Osteocyte (in vitro differentiated cells): ENCODE data around the gene PRMT5. TPM values are rescaled to one million over a fixed set of nuclear protein-coding genes. Genes with fewer than 3 reads are reported as not detected.

Experiments used
- DNase-seq: peaks from one replicate; pipeline ENCODE4 v3.0.0; 2021; ENCODE audit warnings: mixed read lengths; ENCODE audit not compliant: unreplicated experiment; ENCODE audit errors: extremely low spot score
- H3K27ac Mint-ChIP-seq: one replicate; pipeline ENCODE4 v1.8.0; 2021; ENCODE audit warnings: mild to moderate bottlenecking, mixed read lengths; ENCODE audit not compliant: unreplicated experiment
- H3K27me3 Mint-ChIP-seq: one replicate; pipeline ENCODE4 v1.8.0; 2021; ENCODE audit warnings: mixed read lengths; ENCODE audit not compliant: unreplicated experiment
- H3K36me3 Mint-ChIP-seq: one replicate; pipeline ENCODE4 v1.8.0; 2021; ENCODE audit warnings: mixed read lengths; ENCODE audit not compliant: unreplicated experiment
- H3K4me1 Mint-ChIP-seq: one replicate; pipeline ENCODE4 v1.8.0; 2021; ENCODE audit warnings: mixed read lengths; ENCODE audit not compliant: unreplicated experiment
- H3K4me3 Mint-ChIP-seq: one replicate; pipeline ENCODE4 v1.8.0; 2021; ENCODE audit warnings: mild to moderate bottlenecking, moderate library complexity, mixed read lengths; ENCODE audit not compliant: unreplicated experiment
- H3K9me3 Mint-ChIP-seq: one replicate; pipeline ENCODE4 v1.8.0; 2021; ENCODE audit warnings: mixed read lengths; ENCODE audit not compliant: unreplicated experiment
- total RNA-seq: library from RNA; stranded (reverse); gene quantifications from 2 replicates; pipeline ENCODE4 v1.2.1, GENCODE V29; 2021
- TF ChIP-seq, protein P1 (sequence below): fragments of 200-600 bp; sonication (generic); IDR thresholded peaks from 2 replicates; pipeline ENCODE4 v1.5.0; 2021; ENCODE audit warnings: antibody characterized with exemption, mild to moderate bottlenecking, moderate library complexity

Gene PRMT5
- total RNA-seq, 1 donor from 2014 or later, result 68.4 TPM

DNA sequence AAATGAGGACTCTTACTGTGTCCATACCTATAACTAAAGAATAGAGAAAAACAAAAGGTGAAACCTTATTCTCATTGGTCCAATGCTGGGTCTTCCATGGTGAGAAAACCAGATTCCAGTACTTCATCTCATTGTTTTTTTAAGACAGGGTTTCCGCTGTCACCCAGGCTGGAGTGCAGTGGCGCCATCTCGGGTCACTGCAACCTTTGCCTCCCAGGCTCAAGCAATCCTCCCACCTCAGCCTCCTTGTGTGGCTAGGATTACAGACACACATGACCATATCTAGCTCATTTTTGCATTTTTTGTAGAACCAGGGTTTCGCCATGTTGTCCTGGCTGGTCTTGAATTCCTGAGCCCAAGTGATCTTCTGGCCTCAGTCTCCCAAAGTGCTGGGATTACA, 23.5 kb downstream of the PRMT5 start:
- Mint-ChIP-seq H3K4me1 (no peaks in the 10 kb centered on the region), H3K27me3 (no peaks in the 10 kb centered on the region), H3K27ac (no peak overlapping the region), H3K36me3 (peaks cover 53% of the 10 kb centered on the region), H3K4me3 (no peak overlapping the region), H3K9me3 (no peaks in the 10 kb centered on the region)
- DNase-seq, result no peak
- TF ChIP-seq, protein P1, sequence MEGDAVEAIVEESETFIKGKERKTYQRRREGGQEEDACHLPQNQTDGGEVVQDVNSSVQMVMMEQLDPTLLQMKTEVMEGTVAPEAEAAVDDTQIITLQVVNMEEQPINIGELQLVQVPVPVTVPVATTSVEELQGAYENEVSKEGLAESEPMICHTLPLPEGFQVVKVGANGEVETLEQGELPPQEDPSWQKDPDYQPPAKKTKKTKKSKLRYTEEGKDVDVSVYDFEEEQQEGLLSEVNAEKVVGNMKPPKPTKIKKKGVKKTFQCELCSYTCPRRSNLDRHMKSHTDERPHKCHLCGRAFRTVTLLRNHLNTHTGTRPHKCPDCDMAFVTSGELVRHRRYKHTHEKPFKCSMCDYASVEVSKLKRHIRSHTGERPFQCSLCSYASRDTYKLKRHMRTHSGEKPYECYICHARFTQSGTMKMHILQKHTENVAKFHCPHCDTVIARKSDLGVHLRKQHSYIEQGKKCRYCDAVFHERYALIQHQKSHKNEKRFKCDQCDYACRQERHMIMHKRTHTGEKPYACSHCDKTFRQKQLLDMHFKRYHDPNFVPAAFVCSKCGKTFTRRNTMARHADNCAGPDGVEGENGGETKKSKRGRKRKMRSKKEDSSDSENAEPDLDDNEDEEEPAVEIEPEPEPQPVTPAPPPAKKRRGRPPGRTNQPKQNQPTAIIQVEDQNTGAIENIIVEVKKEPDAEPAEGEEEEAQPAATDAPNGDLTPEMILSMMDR, result no peak

DNA sequence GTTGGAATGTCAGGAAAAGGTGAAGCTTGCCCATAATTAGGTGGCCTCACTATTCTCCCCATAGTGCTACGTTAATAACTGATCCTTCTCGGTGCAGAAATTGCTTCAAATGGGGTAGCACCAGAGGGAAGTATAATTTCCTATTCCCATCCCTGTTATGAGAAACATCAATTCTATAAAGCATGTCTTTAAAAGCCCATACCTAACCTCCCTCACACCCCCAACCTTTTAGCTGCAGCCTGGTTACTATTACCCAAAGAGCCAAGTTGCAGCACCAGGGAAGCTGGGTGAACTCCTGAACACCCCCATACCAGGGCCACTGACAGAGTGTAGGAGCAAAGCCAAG, 25.5 kb downstream of the PRMT5 start:
- Mint-ChIP-seq H3K9me3 (no peaks in the 10 kb centered on the region), H3K36me3 (peaks cover 48% of the 10 kb centered on the region), H3K27ac (no peak overlapping the region), H3K4me3 (no peak overlapping the region), H3K4me1 (peaks cover 4% of the 10 kb centered on the region), H3K27me3 (no peaks in the 10 kb centered on the region)
- DNase-seq, result no peak
- TF ChIP-seq, protein P1, result no peak

DNA sequence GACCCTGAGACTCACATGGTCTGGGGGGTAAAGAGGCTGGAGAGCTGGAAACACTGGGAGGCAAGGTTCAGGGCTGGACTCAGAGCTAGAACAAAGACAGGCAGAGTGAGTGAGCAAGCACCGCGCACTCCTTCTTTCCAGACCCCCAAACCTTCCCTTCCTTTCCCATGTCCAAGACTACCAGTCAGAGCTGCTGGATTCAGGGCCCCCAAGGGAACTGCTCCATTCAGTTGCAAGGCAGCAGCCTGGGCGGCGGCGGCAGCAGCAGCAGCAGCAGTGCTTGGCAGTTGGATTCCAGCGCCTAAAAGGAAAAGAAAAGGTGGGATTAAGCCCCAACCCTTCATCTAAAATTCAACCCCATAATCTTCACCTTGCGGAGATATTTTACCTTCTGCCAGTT, 27.4 kb downstream of the PRMT5 start:
- Mint-ChIP-seq H3K4me3 (no peak overlapping the region), H3K36me3 (peaks cover 43% of the 10 kb centered on the region), H3K27ac (no peak overlapping the region), H3K4me1 (peaks cover 13% of the 10 kb centered on the region), H3K9me3 (no peaks in the 10 kb centered on the region), H3K27me3 (no peaks in the 10 kb centered on the region)
- TF ChIP-seq, protein P1, result no peak
- no peak for DNase-seq

DNA sequence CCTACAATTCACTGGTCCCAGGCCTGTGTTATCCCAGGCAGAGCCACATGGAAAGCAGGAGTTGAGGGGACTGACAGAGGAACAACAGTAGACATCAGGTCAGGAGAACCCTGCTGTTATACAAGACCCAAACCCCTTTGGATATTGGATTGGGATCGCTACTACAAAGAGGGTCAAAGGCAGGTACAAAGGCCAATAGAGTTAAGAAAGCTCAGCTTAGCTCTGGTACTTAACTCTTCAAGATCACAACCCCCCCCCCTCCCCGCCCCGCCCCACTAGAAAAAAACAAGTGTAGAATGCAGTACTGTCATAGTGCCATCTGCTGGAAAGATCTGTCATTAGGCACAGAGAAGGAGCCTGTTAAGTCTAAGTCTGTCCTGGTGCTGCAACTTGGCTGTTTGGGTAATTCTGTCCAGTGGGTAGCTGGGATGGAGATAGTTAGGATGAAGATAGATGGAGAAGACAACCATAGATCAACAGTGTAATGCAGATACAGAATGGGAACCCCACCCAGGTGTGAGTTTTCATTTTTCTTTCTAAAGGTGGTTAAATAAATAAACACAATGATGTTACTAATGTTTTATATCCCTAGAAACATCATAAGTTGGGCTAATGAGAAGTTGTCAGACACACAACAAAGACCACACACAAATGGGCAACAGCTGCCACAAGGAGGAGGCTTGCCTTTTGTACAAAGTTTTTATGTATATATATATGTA, 28.9 kb downstream of the PRMT5 start:
- H3K27ac Mint-ChIP-seq, result peak overlapping the region; percentile 20

More for the DNA sequence above, 28.9 kb downstream of the PRMT5 start:
- DNase-seq, result no peak
- TF ChIP-seq, protein P1, result peak; percentile 70
- peaks cover 30% of the 10 kb centered on the region for H3K36me3 Mint-ChIP-seq
- H3K4me3 Mint-ChIP-seq, result no peak overlapping the region
- H3K27me3 Mint-ChIP-seq, result no peaks in the 10 kb centered on the region
- H3K4me1 Mint-ChIP-seq, result peaks cover 13% of the 10 kb centered on the region
- H3K9me3 Mint-ChIP-seq, result no peaks in the 10 kb centered on the region
